GM21723 (cell line): ENCODE data around the gene MAP10.
"Not testable (repeated sequence)": the region's sequence is repeated elsewhere in the genome, so short reads cannot be mapped to it uniquely, and the experiment has no call there.

Source experiments
- ATAC-seq: cut with Tn5 transposase; IDR thresholded peaks from one replicate; pipeline ENCODE4 v1.9.1; 2021; ENCODE audit warnings: mild to moderate bottlenecking, moderate library complexity; ENCODE audit not compliant: unreplicated experiment

Gene MAP10, protein sequence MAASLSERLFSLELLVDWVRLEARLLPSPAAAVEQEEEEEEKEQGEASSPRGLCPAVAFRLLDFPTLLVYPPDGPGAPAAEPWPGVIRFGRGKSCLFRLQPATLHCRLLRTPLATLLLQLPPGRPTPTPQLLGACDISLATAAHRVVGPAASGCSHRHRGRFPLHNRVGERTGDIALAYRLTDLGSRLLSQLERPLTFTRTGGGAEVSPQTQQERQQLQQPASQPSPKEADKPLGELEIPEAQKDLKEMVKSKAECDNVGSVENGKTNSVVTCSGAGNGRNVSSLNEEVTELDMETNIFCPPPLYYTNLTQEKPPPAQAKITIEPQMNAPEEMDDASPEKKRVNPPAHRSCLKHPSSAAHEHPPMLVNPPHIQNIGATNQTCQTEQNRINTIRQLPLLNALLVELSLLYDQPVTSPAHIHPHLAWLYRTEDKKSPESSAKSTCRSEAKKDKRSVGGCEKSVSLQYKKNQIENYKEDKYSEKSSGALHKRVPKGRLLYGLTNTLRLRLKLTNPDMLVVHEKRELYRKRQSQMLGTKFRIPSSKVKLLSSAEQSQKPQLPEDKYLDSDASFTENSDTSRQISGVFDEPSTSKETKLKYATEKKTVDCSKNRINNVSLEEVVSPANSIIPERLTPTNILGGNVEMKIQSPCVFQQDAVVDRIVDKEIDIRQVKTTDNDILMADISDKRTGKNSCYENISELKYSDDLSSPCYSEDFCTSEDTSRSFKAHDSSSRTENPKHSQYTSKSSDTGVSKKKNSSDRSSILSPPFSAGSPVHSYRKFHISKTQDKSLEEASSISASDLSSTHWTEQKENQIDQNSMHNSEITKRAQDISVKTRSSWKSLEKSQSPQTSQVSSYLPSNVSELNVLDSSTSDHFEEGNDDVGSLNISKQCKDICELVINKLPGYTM

DNA sequence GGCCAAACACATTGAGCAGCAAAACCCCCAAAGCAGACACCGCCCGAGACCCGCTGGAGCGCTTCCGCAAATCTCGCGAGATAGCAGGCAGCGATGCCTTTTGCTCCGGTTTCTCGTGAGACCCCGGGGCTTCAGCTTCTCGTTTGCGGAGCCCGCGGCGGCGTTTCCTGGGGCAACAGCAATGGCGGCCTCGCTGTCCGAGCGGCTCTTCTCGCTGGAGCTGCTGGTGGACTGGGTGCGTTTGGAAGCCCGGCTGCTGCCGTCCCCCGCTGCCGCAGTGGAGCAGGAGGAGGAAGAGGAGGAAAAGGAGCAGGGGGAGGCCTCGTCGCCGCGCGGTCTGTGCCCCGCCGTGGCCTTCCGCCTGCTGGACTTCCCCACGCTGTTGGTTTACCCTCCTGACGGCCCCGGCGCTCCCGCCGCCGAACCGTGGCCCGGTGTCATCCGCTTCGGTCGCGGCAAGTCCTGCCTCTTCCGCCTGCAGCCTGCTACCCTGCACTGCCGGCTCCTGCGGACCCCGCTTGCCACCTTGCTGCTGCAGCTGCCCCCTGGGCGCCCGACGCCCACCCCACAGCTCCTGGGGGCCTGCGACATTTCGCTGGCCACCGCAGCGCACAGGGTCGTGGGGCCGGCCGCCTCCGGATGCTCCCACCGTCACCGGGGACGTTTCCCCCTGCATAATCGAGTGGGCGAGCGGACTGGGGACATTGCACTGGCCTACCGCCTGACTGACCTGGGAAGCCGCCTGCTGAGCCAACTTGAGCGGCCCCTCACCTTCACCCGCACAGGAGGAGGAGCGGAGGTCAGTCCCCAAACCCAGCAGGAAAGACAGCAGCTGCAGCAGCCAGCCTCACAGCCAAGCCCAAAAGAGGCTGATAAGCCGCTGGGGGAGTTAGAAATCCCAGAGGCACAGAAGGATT, at the start of gene MAP10:
MAP10 (plus strand) TSS at position 148 of the 917 bp plus-strand sequence; CDS start at position 182, 34 bp downstream.
- ATAC-seq: peak; percentile 92

DNA sequence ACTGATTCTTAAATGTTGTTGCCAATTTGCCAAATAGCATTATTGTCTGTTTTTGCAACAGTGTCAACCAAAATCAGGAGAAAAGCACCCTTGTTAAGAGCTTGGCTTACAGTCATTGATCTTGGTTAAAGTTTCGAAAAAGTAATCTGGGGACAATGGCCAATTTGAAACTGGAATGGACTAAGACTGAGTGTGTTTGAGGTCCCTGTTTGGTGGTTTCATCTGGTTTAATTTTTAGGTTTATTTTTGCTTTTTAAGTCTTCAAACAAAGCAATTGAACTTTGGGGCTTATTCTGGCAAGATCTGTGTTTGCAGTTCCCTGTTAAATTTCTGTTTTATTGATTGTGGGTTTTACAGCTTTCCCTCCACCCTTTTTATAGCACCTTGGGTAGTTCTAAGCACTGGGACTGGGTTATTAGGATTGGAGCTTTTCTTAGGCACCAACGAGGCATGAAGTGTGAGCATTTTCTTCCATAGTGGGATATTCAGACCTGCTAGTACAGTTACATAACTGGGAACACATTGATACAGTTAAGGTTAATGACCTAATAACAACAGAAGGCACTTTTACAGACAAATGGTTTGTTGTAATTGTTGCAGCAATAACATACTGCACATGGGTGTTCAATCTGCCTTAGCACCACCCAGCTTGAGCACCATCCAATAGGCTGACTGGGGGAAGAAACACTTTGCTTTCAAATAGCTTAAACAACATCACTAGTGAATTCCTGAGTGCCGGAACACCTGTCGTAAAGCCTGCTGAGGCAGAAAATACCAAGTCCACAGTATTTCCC, 40.6 kb upstream of the MAP10 start:
- ATAC-seq: no peak

DNA sequence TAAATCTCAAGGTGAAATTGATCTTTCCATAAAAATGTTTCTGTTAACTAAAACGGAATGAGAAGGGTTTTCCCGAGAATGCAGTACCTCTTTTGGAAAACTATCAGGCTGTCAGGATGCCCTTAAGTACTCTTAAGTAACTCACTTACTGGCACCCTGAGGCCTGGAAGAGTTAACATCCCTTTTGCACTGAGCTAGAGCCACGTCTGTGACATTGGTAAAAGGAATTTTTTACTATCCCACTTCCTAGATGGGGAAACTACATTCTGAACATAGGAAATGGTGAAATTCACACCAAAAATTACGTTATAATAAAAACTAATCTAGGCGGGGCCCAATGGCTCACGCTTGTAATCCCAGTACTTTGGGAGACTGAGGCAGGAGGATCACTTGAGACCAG, 39.7 kb upstream of the MAP10 start:
- no peak for ATAC-seq

DNA sequence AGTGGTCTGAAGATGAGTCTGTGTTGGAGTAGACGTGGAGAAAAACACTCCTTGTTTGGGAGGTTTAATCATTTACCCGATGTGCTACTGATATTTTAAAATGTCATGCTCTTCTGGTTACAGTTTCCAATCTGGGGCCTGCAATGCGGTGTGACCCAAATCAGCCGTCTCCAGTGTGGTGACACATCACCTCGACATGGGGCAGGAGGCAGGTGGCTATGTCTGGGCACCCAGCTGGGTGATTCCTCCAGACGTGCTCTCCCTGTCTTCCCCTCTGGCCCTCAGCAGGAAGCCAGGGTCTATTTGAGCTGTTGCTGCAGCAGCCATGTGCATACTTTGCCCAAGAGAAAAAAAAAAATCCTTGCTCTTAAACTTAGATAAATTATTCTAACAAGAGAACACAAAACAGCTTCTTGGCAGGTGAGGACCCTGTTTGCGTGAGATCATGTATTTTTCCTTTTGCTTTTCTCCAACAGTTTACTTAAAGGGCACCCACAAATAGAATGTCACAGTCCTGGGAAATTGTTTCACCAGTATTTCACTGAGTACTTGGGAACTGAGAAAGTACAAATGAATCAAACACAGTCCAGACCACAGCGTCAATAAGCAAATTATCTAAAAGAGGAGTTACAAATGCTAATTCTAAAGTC, 38.9 kb upstream of the MAP10 start:
- peak; percentile 72 for ATAC-seq

DNA sequence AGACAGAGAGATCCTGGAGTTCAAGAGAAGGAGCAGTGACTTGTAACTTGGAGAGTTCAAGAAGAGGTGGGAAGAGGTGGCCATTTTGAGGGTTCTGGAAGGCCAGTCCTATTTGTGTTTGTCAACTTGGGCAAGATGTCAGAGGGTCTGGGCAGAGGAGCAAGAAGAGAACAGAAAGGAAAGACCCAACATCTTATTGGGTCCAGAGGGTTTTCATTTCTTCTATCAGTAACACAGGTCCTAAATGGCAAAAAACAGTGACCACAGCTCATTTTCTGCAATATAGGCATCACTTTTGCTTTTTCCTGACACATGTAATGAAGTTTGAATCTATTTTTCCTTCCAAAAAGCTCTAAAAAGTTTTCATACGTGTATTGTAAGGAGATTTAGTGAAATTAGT, 38.3 kb upstream of the MAP10 start:
- ATAC-seq: no peak

DNA sequence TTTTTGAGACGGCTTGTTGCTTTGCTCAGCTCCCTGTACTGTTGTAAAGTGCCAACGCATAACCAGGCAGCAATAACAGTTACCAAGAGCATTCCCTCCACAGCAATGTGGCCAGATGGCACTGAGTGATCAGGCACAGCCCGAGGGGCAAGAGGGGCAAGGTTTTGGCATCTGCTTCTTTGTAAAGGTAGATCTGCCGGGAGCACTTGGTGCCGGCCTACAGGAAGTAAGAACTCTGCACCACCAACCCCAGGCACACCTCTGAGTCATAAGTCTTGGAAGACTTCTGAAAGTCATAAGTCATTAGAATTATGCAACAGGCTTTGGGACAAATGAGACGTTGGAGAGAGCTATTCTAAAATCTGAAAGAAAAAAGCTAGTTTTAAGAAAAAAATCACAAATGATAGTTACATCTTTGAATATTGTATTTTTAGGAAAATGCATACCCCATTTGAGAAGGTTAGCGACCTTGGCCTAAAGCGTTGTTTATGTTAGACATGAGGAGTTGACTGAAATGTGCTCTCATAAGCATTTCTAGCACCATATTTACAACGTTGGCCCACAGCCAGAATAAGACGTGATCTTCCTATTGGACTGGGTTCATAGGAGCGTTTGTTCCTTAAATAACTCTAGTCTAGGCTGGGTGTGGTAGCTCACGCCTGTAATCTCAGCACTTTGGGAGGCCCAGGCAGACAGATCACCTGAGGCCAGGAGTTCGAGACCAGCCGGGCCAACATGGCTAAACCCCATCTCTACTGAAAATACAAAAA, 37.7 kb upstream of the MAP10 start:
- no peak for ATAC-seq

DNA sequence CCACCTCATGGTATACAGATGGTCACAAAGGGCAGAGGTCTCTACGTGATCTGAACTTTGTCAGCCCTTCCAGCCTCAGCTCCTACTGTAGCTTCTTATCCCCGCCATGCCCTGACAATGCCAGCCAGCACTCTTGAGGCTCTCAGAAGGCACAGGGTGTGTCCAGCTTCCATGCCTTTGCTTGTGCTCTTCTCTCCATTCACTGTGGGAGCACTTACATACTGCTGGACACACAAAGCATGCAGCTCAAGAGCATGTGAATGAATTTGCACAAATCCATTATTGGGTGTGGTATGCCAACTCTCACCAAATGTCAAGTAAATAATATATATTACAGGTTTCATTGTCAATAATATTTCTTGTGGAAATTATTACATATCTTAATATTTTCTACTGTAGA, 36.4 kb upstream of the MAP10 start:
- ATAC-seq: no peak

DNA sequence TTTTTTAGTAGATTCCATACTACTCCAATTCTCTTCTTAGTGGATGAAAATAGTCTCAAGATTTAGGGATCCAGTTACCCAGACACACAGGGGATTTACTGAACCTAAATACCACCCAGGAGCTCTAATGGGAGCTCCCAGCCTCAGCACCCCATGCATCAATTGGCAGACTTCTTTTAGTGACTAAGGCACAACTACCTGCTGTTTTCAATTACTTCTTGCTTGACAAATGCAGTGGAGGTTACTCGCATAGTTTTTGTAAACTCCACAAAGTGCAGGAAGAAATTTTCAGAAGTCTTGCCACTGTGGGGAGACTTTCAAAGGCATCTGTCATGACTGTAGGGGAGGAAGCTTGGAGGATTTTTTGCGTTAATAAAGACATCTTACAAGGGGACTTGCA, 35.5 kb upstream of the MAP10 start:
- no peak for ATAC-seq

DNA sequence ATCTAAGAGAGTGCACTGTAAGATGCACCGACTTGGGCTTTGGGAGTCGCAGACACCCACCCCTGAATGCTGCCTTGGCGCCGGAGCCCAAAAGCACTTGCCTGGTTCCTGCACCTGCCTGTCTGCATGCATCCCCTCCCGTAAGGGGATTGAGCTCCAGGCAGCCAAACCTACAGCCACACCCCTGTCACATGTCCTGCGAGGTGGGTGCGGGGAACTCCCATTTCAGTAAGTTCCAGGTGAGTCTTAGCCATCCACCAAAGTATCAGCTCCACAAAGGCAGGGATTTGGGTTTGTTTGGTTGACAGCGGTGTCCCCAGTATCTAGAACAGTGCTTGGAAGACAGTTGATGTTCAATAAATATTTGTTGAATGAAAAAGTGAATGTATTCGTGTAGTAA, 31.5 kb upstream of the MAP10 start:
- no peak for ATAC-seq

DNA sequence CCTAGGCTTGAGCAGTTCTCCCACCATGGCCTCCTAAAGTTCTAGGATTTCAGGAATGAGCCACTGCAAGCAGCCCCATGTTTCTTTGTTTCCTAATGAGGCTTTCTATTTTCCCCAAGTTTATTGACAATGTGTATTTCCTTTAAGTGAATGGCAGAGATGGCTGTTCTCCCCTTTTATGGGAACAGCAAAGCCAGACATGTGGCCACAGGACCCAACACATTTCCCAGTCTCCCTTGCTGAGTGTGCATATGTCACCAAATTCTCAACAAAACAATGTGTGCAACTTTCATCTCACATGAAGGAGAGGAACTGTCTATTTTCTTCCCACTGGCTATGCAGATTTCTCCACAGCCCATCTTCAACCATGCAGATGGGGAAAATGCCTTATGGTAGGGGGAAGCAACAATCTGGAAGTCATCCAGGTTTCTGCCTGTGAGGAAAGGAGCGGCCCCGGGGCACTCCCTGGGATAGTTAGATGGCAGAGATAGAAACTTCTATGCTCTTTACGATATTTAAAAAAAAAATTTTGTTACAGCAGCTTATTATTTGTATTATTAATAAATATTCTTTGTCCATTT, 28.6 kb upstream of the MAP10 start:
- no peak for ATAC-seq

DNA sequence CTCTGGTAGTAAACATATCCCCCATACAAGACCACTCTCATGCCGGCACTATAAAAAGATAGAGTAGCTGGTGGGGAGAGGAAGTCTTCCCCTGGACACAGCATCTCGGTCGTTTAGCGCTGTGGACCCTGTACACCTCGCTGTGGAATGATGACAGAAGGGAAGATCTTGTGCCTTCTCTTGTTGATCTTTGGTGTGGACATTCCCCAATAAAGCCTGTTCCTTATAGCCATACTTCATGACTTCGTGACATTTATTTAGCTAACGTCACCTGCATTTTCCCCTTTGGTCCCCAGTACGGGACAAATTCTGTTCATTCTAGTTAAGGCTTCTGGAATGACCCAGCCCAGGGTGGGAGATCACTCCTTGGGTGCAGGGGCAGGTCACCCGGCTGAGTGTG, 24.9 kb upstream of the MAP10 start:
- no peak for ATAC-seq

DNA sequence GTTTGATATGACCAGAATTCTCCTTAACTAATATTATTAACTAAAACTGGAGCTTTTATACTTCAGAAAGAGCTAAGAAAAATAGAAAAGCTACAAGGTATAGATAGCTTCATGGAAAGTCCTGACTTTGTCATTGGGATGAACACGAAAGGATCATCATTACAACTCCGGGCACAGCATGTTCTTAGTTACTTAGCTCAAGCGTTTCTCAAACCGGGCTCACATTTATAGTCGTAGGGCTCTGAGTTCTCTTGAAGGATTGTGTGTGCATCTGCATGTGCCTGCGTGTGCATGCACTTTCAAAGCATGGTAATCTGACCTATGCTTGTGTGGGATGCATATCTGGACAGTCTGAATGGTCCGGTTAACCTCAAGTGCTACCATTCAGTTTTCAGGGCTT, 20.4 kb upstream of the MAP10 start:
- no peak for ATAC-seq

DNA sequence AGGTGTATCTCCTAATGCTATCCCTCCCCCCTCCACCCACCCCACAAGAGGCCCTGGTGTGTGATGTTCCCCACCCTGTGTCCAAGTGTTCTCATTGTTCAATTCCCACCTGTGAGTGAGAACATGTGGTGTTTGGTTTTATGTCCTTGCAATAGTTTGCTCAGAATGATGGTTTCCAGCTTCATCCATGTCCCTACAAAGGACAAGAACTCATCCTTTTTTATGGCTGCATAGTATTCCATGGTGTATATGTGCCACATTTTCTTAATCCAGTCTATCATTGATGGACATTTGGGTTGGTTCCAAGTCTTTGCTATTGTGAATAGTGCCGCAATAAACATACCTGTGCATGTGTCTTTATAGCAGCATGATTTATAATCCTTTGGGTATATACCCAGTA, 19.6 kb upstream of the MAP10 start:
- not testable (repeated sequence) for ATAC-seq

DNA sequence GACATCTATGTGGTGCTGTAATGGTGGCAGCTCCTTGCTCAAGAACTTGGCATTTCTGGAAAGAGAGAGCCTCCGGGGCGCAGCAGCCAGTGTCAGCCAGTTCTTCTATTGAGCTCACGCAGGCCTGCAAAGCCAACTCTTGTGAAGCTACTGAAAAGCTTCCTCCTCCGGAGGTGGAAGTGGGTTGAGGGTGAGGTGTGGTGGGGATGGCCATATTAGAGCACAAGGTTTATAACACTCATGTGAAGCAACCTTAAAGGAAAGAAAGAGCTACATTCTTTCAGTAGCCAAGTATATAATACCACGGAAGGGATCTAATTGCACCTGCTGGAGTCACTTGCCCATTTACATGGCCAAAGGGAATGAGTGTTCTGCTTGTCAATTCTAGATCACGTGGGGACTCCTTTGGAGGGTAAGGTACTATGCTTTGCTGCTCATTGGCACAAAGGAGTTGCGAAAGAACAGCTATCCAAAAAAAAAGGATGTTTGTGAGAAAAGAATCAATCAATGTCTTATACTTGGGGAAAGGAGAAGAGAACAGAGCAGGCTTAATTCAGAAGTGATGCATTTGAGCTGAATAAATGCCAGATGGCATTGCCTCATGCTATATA, 18.3 kb upstream of the MAP10 start:
- no peak for ATAC-seq

DNA sequence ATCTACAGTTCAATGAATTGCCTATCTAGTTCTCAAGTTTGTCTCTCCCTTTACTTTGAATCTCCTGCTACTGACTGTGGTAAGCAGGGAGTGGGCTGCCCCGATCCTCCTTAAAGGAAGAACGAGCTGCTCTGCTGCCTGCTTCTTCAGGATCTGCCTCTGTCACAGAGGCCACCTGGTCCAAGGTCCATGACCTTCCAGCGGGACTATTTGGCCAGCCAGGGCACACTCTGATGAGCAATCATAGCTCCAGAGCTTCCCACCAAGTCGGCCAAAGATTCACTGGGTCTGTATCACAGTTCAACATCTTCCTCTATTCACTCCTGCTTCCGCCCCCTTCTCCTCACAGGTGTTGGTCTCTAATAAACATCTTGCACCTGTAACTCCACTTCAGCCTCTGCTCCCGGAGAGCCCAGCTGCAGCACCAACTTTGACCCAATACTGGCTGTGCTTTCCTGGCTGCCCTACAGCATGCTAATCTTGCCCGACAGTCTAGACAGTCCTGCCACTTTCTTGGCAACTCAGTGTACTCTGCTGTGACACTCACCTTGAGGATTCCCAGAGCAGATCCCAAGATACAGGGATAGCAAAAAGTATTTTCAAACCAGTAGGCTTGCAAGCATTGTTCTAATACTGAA, 16.9 kb upstream of the MAP10 start:
- no peak for ATAC-seq

DNA sequence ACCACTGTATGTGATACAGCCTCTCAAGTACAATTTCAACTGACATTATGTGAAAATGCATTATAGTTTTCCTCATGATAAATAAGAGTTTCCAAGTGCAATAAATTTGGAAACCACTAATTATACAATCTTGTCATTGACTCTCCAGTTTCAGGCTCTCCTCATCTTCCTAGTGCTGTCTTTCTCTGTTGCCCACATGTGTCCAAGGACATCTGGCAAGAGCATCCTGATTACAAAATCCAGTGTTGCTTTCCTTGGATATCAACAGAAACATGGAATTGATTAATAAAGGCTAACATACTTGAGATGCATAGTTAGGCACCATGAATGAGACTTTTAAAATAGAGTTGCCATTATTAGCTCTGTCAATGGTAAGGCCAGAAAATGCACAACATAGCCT, 15.6 kb upstream of the MAP10 start:
- ATAC-seq: no peak

DNA sequence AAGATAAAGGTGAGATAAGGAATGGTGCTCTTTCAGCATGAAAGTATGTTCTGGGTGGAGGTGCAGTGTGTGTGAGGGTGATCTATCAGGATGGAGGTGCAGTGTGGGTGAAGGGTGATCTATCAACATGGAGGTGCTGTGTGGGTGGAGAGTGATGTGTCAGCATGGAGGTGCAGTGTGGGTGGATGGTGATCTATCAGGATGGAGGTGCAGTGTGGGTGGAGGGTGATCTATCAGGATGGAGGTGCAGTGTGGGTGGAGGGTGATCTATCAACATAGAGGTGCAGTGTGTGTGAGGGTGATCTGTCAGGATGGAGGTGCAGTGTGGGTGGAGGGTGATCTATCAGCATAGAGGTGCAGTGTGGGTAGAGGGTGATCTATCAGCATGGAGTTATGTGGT, 12.3 kb upstream of the MAP10 start:
- ATAC-seq: no peak

DNA sequence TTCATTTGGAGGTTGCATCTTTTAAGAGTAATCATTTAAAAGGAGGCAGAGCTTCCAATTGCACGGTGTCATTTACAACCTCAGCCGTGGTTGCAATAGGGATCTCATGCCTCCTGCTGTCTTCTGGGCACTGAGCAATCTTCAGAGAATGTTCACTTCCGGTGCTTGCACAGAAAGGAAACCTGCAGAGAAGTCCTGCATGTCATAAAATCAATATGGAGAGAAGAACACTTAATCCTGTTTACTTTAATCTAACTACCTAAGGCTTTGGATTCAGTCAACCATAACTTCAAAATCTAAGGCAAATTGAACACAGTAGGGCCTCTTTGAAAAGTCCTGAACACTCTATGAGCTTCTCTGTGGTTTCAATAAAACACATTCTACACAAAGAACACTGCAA, 11.3 kb upstream of the MAP10 start:
- ATAC-seq: no peak
